SIG-M5 treated with dmso at 0.1 percent for 504 hours (cell line): ENCODE data around the gene PPP1R12C.
A peak's percentile ranks its signal among the peaks of the same experiment; 100 is the strongest.

Source experiments
- DNase-seq: peaks from one replicate; lab custom pipeline; 2025; ENCODE audit not compliant: unreplicated experiment; lab: John Stamatoyannopoulos, UW

The PPP1R12C gene

GRCh38 chr19:55146705-55147273, 29.4 kb upstream of the PPP1R12C start:
- DNase-seq: peak; percentile 22

- peak; percentile 63 for DNase-seq
These were observed 28.8 kb upstream of the PPP1R12C start for GRCh38 chr19:55146078-55146704.

- DNase-seq: peak; percentile 69
These were observed 27.8 kb upstream of the PPP1R12C start for GRCh38 chr19:55145232-55145631.

- no peak for DNase-seq
These were observed 24.3 kb upstream of the PPP1R12C start for GRCh38 chr19:55141696-55142095.

- DNase-seq: no peak
These were observed 20.5 kb upstream of the PPP1R12C start for GRCh38 chr19:55137915-55138314.

- no peak for DNase-seq
These were observed 19.1 kb upstream of the PPP1R12C start for GRCh38 chr19:55136399-55137102.

- DNase-seq: no peak
These were observed 17.3 kb upstream of the PPP1R12C start for GRCh38 chr19:55134736-55135135.

- DNase-seq: peak; percentile 84
These were observed 16.4 kb upstream of the PPP1R12C start for GRCh38 chr19:55133639-55134444.

- no peak for DNase-seq
These were observed 15.2 kb upstream of the PPP1R12C start for GRCh38 chr19:55132453-55133129.

- DNase-seq: no peak
These were observed 14.0 kb upstream of the PPP1R12C start for GRCh38 chr19:55131421-55131820.

GRCh38 chr19:55119053-55119452, 1.6 kb upstream of the PPP1R12C start:
- DNase-seq: peak; percentile 28

- peak; percentile 43 for DNase-seq
These were observed 1.1 kb upstream of the PPP1R12C start for GRCh38 chr19:55118401-55118991.

GRCh38 chr19:55117663-55118391, 390 bp upstream of the PPP1R12C start:
- DNase-seq: peak; percentile 98

GRCh38 chr19:55116232-55116858, 1.1 kb downstream of the PPP1R12C start:
- DNase-seq: peak; percentile 85

GRCh38 chr19:55115446-55116065, 1.9 kb downstream of the PPP1R12C start:
- no peak for DNase-seq

- no peak for DNase-seq
These were observed 2.8 kb downstream of the PPP1R12C start for GRCh38 chr19:55114566-55115145.

- no peak for DNase-seq
These were observed 3.8 kb downstream of the PPP1R12C start for GRCh38 chr19:55113570-55114039.

- no peak for DNase-seq
These were observed 4.5 kb downstream of the PPP1R12C start for GRCh38 chr19:55112777-55113569.
